C4-2B (cell line): Measurements from ENCODE around the gene CTNNBIP1.

Experiments used
- CTCF ChIP-seq: fragments of 450-650 bp; conservative IDR thresholded peaks from 2 replicates; pipeline ENCODE4 v1.5.1; 2017; ENCODE audit warnings: mild to moderate bottlenecking
- ZFX ChIP-seq: fragments of 450-650 bp; IDR thresholded peaks from 2 replicates; pipeline ENCODE4 v1.6.1; 2017

GRCh38 chr1:9908871-9909233, 1.2 kb downstream of the CTNNBIP1 start:
- TF ChIP-seq CTCF (no peak), ZFX (no peak)
